Measurements from ENCODE around the gene UTP20.

UTP20 gene

DNA sequence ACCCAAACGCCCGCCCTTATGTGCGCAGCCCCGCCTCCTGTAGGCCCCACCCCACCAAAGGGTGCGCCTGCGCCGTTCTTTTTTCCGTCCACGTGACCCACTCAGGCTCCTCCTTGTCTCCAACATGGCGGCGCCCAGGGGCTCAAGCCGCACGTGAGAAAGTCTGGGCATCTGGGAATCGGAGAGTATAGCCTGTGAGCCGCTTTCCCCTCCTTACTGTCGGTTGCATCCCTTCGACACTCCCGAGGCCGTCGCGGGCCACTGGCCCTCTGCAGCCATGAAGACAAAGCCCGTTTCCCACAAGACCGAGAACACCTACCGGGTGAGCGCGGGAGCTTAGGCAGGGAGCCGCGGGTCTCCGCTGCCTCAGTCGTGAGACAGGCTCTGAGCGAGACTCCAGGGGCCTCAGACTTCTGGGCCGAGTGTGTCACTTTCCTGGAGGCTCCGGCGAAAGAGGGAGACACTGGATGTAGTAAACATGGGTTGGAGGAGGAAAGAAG, at the start of gene UTP20:
Gene UTP20 (plus strand): TSS at position 100 of the 500 bp plus-strand sequence. CDS start 178 bp downstream, at position 278.
- DNase-seq = peak; percentile 74 to 91

DNA sequence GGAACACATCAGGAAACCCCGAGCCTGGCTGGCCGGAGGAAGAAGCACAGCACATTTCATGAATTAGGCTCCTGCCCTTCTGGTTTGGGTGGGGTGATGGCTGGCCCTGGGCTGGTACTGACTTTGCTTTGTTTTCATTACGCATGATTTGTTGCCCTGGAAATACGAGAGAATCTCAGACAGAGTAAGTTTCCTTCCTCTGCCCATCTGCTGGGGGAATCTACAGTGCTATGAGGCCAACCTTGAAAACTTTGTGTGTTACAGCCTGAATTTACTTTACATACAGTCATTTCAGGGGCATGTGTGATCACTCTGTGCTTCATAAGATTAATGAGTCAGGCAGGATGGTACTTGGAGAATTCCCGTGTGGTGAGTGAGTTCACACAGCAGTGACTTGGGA, 49.4 kb upstream of the UTP20 start:
- no peak for DNase-seq

DNA sequence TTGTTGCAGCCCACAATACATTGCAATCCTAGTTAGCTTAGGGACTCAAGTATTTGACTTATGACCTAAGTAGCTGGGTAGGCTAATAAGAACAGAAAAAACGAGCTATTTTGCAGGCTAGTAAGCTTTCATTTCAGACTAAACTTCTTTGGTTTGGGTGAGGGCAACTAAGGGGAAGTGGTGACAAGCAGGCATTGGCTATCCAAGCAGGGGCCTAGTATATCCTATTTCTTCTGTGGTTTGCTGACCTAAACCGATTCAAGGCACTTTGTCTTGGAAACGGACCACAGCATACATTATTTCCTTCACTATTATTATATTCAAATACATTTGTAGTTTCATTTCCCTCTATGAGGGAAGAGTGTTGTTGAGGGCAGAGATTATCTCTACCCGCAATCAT, 48.3 kb upstream of the UTP20 start:
- no peak for DNase-seq

GRCh38 chr12:101235686-101236085, 44.2 kb upstream of the UTP20 start:
- no peak for DNase-seq

DNA sequence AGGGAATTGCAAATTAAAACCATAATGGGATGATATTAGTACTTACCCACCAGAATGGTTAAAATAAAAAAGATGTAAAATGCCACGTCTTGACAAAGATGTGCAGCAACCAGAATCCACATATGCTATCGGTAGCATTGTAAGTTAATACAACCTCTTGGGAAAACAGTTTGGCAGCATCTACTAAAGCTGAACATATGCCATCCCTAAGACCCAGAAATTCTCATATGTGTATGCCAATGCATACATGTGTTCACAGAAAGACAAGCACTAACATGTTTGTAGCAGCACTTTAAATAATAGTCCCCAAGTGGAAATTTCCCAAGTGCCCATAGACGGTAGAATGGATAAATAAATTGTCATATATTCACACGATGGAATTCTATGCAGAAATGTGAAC, 41.6 kb upstream of the UTP20 start:
- peak; percentile 67 to 87 for DNase-seq

DNA sequence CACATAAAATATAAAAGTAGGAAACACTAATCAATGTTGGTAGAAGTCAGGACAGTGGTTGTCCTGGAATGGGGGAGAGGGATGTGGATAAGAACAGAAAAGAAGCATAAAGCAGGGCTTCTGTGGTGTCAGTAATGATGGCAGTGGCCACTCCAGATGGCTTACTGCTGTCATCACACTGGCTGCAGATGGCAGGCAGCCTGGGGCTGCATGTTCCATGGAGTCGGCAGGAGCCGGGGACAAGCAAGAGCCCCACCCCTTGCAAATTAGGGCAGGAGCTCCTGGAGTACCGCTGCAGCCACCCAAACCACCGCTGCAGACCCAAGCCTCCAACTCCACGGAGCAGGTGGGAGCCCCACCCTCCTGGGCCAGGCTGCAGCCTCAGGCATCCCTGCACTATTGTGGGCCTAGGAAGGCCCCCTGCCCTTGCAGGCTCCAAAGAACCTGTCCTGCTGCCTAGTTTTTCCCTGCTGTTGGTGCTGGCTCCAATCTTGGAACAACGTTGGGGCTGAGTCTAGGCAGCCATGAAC, 41.0 kb upstream of the UTP20 start:
- peak; percentile 38 to 87 for DNase-seq

DNA sequence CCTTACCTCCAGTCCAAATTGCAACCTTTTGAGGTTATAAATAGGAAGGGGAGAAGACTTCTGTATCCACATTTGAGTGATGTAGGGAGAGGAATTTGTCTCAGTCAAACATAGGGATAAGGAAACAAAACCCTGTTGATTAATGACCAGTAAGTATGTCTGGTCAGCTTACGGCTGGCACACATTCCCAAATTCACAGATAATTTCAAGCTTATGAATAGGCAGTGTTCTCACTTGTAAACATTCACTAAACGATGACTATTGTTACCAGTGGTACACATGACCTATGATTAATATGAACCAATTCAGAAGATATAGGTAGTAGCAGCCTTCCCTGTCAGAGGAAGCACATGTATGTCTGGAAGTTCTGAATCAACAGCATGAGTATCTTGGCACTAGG, 36.8 kb upstream of the UTP20 start:
- DNase-seq = no peak

- no peak for DNase-seq
These were observed 36.3 kb upstream of the UTP20 start for GRCh38 chr12:101243616-101244015.

GRCh38 chr12:101256266-101256665, 23.6 kb upstream of the UTP20 start:
- no peak for DNase-seq

DNA sequence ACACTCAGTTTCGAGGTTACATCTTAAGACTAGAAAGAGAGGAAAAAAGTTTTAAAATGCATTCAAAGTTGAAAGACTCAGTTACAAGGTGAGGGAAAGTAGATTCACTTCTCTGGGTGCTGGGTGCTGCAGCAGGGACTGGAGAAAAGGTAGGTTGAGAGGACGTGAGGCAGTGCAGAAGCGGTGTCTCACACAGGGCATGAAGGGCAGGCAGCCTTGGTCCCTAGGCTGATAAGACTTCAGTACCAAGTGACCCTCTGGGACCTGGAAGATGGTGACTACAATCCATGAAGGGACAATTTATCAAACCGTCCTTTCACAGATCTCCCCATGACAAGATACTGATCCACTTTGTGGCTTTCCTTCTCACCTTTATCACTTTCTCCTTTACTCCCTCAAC, 22.5 kb upstream of the UTP20 start:
- DNase-seq = no peak

- DNase-seq = no peak
These were observed 12.8 kb upstream of the UTP20 start for GRCh38 chr12:101267111-101267510.

- no peak for DNase-seq
These were observed 3.5 kb upstream of the UTP20 start for GRCh38 chr12:101276433-101276832.

GRCh38 chr12:101277443-101277842, 2.5 kb upstream of the UTP20 start:
- DNase-seq = no peak

DNA sequence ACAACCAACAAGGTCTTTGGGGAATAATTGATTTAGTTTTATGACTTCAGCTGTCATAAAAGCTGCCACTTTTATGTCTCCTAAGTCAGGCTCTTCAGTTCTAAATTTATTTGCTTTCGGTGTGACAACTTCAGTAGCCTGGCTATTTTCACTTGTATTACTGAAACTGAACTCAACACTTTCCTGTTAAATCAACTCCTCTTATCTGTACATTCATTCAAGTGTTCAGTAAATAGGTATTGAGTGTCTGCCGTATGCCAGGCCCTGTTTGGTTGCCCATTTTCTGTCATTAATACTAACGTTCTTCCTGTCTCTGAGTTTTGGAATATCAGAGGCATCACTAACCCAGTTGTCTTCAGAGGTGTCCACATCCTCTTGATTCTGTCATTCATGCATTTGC, 7.5 kb downstream of the UTP20 start:
- no peak for DNase-seq

- DNase-seq = no peak
These were observed 17.8 kb downstream of the UTP20 start for GRCh38 chr12:101297661-101298060.

- no peak for DNase-seq
These were observed 18.5 kb downstream of the UTP20 start for GRCh38 chr12:101298426-101298825.

DNA sequence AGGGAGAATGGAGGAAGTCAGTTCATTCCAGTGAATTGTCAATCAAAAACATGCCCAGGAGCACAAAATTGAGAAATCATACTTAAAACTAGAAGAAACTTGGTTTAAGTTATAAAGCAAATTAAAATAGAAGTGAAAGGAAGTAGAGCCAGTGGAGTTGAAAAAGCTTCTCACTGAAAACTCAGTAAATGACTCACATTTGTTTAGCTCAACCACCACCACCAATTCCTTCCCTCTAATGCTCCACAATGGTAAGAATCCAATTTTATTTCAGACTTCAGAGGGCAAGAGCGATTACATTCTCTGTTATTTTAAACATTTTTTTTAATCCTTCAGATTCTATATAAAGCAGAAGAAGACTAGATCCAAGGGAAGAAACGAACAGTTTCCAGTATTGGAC, 19.4 kb downstream of the UTP20 start:
- no peak for DNase-seq

DNA sequence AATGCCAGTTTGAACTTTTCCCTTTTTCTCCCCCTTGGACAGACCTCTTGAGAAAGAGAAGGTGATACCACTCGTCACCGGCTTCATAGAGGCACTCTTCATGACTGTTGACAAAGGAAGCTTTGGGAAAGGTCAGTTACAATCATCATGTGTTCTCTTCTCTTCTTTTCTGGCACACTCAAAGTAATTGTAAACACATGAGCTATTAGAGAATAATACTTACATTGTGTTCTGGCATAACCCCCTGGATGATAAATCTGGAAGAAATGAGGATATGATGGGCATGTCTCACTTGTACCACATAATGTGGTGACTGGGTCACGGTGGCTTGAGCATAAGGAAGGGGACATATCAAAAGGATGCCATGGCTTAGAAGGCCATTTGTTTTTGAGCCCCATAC, 20.0 kb downstream of the UTP20 start:
- DNase-seq = no peak

GRCh38 chr12:101302741-101303140, 22.8 kb downstream of the UTP20 start:
- no peak for DNase-seq

- DNase-seq = no peak
These were observed 25.4 kb downstream of the UTP20 start for GRCh38 chr12:101305226-101305779.

- no peak for DNase-seq
These were observed 25.9 kb downstream of the UTP20 start for GRCh38 chr12:101305794-101306193.

DNA sequence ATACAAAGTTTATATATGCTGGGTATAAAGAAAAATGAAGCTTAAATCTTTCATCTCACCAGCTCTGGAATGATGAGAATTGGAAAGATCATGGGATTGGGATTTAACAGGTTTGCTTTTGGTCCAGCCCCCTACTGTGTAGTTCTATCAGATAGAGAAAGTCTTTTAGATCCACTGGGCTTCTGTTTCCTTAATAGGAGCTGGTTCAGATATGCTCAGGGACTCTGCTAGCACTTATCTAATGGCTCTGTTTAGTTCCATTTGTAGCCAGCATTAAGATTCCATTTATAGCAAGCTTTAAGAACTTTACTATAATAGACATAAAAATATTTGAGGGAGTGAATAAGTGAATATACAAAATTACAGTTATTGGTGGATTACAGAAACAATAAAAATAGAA, 42.6 kb downstream of the UTP20 start:
- DNase-seq = no peak

DNA sequence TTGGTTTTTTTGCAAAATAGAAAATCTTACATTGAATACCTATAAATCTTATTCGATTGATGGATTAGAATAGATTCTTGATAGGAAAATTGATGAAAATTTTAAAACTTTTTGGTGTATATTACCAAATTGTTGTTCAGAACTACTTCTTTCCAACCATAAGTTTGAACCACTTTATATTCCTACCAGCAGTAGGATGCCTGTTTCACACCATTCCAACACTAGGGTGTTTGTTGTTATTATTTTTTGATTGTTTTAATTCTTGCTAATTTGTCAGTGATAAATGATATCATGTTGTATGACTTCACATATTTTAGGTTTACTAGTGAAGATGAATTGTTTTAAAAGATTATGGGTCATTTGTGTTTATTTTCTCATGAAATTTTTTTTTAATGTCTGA, 43.4 kb downstream of the UTP20 start:
- DNase-seq = no peak

- no peak for DNase-seq
These were observed 45.7 kb downstream of the UTP20 start for GRCh38 chr12:101325590-101325989.

DNA sequence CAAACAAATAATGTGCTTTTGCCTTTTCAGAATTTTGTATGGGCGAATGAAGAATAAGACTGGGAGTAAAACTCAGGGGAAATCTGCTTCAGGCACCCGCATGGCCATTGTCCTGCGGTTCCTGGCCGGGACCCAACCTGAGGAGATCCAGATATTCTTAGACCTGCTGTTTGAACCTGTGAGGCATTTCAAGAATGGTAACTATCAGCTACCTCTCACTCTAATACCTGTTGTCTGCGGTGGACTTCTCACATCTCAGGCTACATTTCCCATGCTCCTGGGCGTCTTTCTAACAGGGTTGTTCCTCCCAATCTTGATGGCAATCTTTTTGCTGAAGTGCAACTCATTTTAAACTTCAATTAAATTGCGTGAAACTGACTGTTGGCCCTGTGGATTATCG, 47.1 kb downstream of the UTP20 start:
- no peak for DNase-seq
